K562 (cell line): Measurements from ENCODE around the gene LARP4B. TPM values are rescaled to one million over a fixed set of nuclear protein-coding genes. Genes with fewer than 3 reads are reported as not detected.

Experiments
- ZBTB43 ChIP-seq: sonication (generic); formaldehyde crosslinking; IDR thresholded peaks from 2 replicates; pipeline ENCODE4 v1.8.0; 2023; ENCODE audit warnings: mild to moderate bottlenecking, missing genetic modification reagents
- polyA plus RNA-seq, 8 experiments: library from polyadenylated mRNA; depleted of rRNA in 4 of 8; stranded (reverse) in 5 of 8; unstranded in 3 of 8; fragments of >200 nt; fragmentation: Nextera tagmentation in 2 of 8; fragmentation: Illumina TruSeq in 1 of 8; extraction: Ambion mirVana in 2 of 8; extraction: Trizol in 1 of 8; gene quantifications; 2 replicates each; pipeline versions ENCODE4 v1.2.1 to v1.2.3, GENCODE V29; 2011 to 2014; ENCODE audit warnings: inconsistent platforms in 1 of 8, missing spikeins in 1 of 8
- total RNA-seq, 7 experiments: library from RNA; depleted of rRNA in 6 of 7; stranded (reverse); fragments of >200 nt in 6 of 7; fragmentation: Illumina TruSeq in 2 of 7; extraction: Trizol in 2 of 7; gene quantifications; 2 replicates each; pipeline versions ENCODE4 v1.2.1 to v1.2.3, GENCODE V29; 2011 to 2021; ENCODE audit warnings: low replicate concordance in 1 of 7
- TF ChIP-seq, protein P1 (sequence below): fragments of 200-600 bp; sonication (generic); IDR thresholded peaks from one replicate; pipeline ENCODE4 v1.6.1; 2012; ENCODE audit warnings: mild to moderate bottlenecking, low read depth, low read length, inconsistent platforms

LARP4B gene
- total and polyA plus RNA-seq, 9 of the 15 experiments (the other 6 are each of a cell fraction or from before 2014, with no cell fraction given): 11.8 to 130 (median 42.6) TPM

GRCh38 chr10:772227-772637 lies 159.3 kb downstream of the LARP4B start (continued):
- no peak for TF ChIP-seq ZBTB43
- TF ChIP-seq, protein P1, sequence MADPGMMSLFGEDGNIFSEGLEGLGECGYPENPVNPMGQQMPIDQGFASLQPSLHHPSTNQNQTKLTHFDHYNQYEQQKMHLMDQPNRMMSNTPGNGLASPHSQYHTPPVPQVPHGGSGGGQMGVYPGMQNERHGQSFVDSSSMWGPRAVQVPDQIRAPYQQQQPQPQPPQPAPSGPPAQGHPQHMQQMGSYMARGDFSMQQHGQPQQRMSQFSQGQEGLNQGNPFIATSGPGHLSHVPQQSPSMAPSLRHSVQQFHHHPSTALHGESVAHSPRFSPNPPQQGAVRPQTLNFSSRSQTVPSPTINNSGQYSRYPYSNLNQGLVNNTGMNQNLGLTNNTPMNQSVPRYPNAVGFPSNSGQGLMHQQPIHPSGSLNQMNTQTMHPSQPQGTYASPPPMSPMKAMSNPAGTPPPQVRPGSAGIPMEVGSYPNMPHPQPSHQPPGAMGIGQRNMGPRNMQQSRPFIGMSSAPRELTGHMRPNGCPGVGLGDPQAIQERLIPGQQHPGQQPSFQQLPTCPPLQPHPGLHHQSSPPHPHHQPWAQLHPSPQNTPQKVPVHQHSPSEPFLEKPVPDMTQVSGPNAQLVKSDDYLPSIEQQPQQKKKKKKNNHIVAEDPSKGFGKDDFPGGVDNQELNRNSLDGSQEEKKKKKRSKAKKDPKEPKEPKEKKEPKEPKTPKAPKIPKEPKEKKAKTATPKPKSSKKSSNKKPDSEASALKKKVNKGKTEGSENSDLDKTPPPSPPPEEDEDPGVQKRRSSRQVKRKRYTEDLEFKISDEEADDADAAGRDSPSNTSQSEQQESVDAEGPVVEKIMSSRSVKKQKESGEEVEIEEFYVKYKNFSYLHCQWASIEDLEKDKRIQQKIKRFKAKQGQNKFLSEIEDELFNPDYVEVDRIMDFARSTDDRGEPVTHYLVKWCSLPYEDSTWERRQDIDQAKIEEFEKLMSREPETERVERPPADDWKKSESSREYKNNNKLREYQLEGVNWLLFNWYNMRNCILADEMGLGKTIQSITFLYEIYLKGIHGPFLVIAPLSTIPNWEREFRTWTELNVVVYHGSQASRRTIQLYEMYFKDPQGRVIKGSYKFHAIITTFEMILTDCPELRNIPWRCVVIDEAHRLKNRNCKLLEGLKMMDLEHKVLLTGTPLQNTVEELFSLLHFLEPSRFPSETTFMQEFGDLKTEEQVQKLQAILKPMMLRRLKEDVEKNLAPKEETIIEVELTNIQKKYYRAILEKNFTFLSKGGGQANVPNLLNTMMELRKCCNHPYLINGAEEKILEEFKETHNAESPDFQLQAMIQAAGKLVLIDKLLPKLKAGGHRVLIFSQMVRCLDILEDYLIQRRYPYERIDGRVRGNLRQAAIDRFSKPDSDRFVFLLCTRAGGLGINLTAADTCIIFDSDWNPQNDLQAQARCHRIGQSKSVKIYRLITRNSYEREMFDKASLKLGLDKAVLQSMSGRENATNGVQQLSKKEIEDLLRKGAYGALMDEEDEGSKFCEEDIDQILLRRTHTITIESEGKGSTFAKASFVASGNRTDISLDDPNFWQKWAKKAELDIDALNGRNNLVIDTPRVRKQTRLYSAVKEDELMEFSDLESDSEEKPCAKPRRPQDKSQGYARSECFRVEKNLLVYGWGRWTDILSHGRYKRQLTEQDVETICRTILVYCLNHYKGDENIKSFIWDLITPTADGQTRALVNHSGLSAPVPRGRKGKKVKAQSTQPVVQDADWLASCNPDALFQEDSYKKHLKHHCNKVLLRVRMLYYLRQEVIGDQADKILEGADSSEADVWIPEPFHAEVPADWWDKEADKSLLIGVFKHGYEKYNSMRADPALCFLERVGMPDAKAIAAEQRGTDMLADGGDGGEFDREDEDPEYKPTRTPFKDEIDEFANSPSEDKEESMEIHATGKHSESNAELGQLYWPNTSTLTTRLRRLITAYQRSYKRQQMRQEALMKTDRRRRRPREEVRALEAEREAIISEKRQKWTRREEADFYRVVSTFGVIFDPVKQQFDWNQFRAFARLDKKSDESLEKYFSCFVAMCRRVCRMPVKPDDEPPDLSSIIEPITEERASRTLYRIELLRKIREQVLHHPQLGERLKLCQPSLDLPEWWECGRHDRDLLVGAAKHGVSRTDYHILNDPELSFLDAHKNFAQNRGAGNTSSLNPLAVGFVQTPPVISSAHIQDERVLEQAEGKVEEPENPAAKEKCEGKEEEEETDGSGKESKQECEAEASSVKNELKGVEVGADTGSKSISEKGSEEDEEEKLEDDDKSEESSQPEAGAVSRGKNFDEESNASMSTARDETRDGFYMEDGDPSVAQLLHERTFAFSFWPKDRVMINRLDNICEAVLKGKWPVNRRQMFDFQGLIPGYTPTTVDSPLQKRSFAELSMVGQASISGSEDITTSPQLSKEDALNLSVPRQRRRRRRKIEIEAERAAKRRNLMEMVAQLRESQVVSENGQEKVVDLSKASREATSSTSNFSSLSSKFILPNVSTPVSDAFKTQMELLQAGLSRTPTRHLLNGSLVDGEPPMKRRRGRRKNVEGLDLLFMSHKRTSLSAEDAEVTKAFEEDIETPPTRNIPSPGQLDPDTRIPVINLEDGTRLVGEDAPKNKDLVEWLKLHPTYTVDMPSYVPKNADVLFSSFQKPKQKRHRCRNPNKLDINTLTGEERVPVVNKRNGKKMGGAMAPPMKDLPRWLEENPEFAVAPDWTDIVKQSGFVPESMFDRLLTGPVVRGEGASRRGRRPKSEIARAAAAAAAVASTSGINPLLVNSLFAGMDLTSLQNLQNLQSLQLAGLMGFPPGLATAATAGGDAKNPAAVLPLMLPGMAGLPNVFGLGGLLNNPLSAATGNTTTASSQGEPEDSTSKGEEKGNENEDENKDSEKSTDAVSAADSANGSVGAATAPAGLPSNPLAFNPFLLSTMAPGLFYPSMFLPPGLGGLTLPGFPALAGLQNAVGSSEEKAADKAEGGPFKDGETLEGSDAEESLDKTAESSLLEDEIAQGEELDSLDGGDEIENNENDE: no peak
- TF ChIP-seq, all 486 proteins: peak for 0
